Stimulated activated CD4-positive, alpha-beta T cell treated with anti-CD3 and anti-CD28 coated beads, Interleukin-1b, Interleukin-23, amount 100 ng/mL, for 4 hours (primary cell): Measurements from ENCODE around the gene RAB24.
"Not testable (repeated sequence)": the region's sequence is repeated elsewhere in the genome, so short reads cannot be mapped to it uniquely, and the experiment has no call there.

Source experiments
- DNase-seq, 2 donors: peaks; one replicate each; pipeline ENCODE4 v3.0.0-alpha.2; 2020; ENCODE audit warnings: low read depth in 2 of 2

Gene RAB24

GRCh38 chr5:177303121-177303924 is at the start of gene RAB24, which contains the start of gene PRELID1:
RAB24 (minus strand) TSS chr5:177303719; CDS start chr5:177303288, 431 bp downstream.
PRELID1 (plus strand) TSS chr5:177303799; CDS start chr5:177303986, 187 bp downstream.
- DNase-seq, result peak; percentile 76 to 92

- no peak for DNase-seq
Observed at GRCh38 chr5:177353093-177353492, 49.6 kb upstream of the RAB24 start.

GRCh38 chr5:177351392-177352329 is 48.1 kb upstream of the RAB24 start, which contains the start of gene LMAN2:
LMAN2 (minus strand) TSS chr5:177351668; CDS start chr5:177351647, 21 bp downstream.
- DNase-seq, result peak; percentile 72 to 78

- no peak for DNase-seq
Observed at GRCh38 chr5:177350776-177351391, 47.4 kb upstream of the RAB24 start.

GRCh38 chr5:177349762-177350161 is 46.2 kb upstream of the RAB24 start:
- DNase-seq, result no peak

GRCh38 chr5:177349362-177349647 is 45.8 kb upstream of the RAB24 start:
- DNase-seq, result no peak

- DNase-seq, result no peak
Observed at GRCh38 chr5:177347699-177348098, 44.2 kb upstream of the RAB24 start.

GRCh38 chr5:177346820-177347219 is 43.3 kb upstream of the RAB24 start:
- no peak for DNase-seq

- no peak for DNase-seq
Observed at GRCh38 chr5:177344891-177345290, 41.4 kb upstream of the RAB24 start.

GRCh38 chr5:177343777-177344176 is 40.3 kb upstream of the RAB24 start:
- DNase-seq, result no peak

GRCh38 chr5:177343000-177343399 is 39.5 kb upstream of the RAB24 start:
- DNase-seq, result not testable (repeated sequence)

- DNase-seq, result no peak
Observed at GRCh38 chr5:177339107-177339638, 35.7 kb upstream of the RAB24 start.

- no peak for DNase-seq
Observed at GRCh38 chr5:177338251-177339106, 35.0 kb upstream of the RAB24 start.

GRCh38 chr5:177336603-177337494 is 33.3 kb upstream of the RAB24 start:
- no peak for DNase-seq

- no peak for DNase-seq
Observed at GRCh38 chr5:177336112-177336511, 32.6 kb upstream of the RAB24 start.

- no peak for DNase-seq
Observed at GRCh38 chr5:177335701-177336065, 32.2 kb upstream of the RAB24 start.

- no peak for DNase-seq
Observed at GRCh38 chr5:177334781-177335700, 31.5 kb upstream of the RAB24 start.

- DNase-seq, result no peak
Observed at GRCh38 chr5:177334155-177334551, 30.6 kb upstream of the RAB24 start.
